ENCODE data around the gene SLAMF6.
"Not testable (repeated sequence)": the region's sequence is repeated elsewhere in the genome, so short reads cannot be mapped to it uniquely, and the experiment has no call there.

Gene SLAMF6

GRCh38 chr1:160503087-160503486 is 20.0 kb downstream of the SLAMF6 start:
- ATAC-seq, result no peak

GRCh38 chr1:160500321-160500990 is 22.6 kb downstream of the SLAMF6 start:
- ATAC-seq, result no peak

- ATAC-seq, result no peak
Measured at GRCh38 chr1:160499631-160500030, 23.4 kb downstream of the SLAMF6 start.

- not testable (repeated sequence) for ATAC-seq
Measured at GRCh38 chr1:160498301-160499065, 24.6 kb downstream of the SLAMF6 start.

GRCh38 chr1:160496334-160496733 is 26.7 kb downstream of the SLAMF6 start:
- no peak for ATAC-seq

GRCh38 chr1:160494620-160495019 is 28.4 kb downstream of the SLAMF6 start:
- ATAC-seq, result no peak

- no peak for ATAC-seq
Measured at GRCh38 chr1:160492617-160493016, 30.4 kb downstream of the SLAMF6 start.

GRCh38 chr1:160491981-160492380 is 31.1 kb downstream of the SLAMF6 start:
- no peak for ATAC-seq

GRCh38 chr1:160491017-160491416 is 32.0 kb downstream of the SLAMF6 start:
- ATAC-seq, result no peak

- ATAC-seq, result no peak
Measured at GRCh38 chr1:160489513-160490261, 33.4 kb downstream of the SLAMF6 start.

GRCh38 chr1:160488347-160489058 is 34.6 kb downstream of the SLAMF6 start:
- ATAC-seq, result no peak

GRCh38 chr1:160486453-160486852 is 36.6 kb downstream of the SLAMF6 start:
- no peak for ATAC-seq

GRCh38 chr1:160483505-160484185 is 39.4 kb downstream of the SLAMF6 start:
- ATAC-seq, result peak in 1 of 2 donors; percentile 66

- ATAC-seq, result no peak
Measured at GRCh38 chr1:160481979-160482596, 41.0 kb downstream of the SLAMF6 start.

- not testable (repeated sequence) for ATAC-seq
Measured at GRCh38 chr1:160480781-160481180, 42.3 kb downstream of the SLAMF6 start.

GRCh38 chr1:160479091-160479490 is 44.0 kb downstream of the SLAMF6 start:
- not testable (repeated sequence) for ATAC-seq

- peak; percentile 86 to 96 for ATAC-seq
Measured at GRCh38 chr1:160474392-160475242, 48.4 kb downstream of the SLAMF6 start.

GRCh38 chr1:160472112-160472511 is 50.9 kb downstream of the SLAMF6 start:
- ATAC-seq, result no peak

- ATAC-seq, result peak; percentile 34 to 44
Measured at GRCh38 chr1:160471253-160471652, 51.8 kb downstream of the SLAMF6 start.

GRCh38 chr1:160467576-160467975 is 55.5 kb downstream of the SLAMF6 start:
- no peak for ATAC-seq

- ATAC-seq, result no peak
Measured at GRCh38 chr1:160466961-160467360, 56.1 kb downstream of the SLAMF6 start.
